Posterior vena cava (tissue), 2 donors: ENCODE results near the gene PHRF1. TPM values are rescaled to one million over a fixed set of nuclear protein-coding genes. Genes with fewer than 3 reads are reported as not detected.

Experiments
- DNase-seq: peaks from one replicate; pipeline ENCODE4 v3.0.0-alpha.2; 2020; ENCODE audit warnings: low spot score
- intact Hi-C, 2 donors: fragments of 100-400 bp; cut with DNase I; formaldehyde crosslinking; loops; one replicate each; pipeline versions ENCODE4 v1.14.1 to v1.14.2; 2022 to 2023
- total RNA-seq, 2 donors: library from RNA; stranded (reverse); fragmentation: NEBNext Ultra II Directional; extraction: Animal tissue kit (Norgen Biotek cat#: 25700); gene quantifications; one replicate each; pipeline ENCODE4 v1.2.1, GENCODE V29; 2021
- donor health status: DM: yes; HTN: yes; CAD: no.
- donor health status: DM: yes; HTN: yes; CAD: no.

Gene PHRF1
- total RNA-seq, 2 donors from 2014 or later: 18.3 to 20.8 TPM

DNA sequence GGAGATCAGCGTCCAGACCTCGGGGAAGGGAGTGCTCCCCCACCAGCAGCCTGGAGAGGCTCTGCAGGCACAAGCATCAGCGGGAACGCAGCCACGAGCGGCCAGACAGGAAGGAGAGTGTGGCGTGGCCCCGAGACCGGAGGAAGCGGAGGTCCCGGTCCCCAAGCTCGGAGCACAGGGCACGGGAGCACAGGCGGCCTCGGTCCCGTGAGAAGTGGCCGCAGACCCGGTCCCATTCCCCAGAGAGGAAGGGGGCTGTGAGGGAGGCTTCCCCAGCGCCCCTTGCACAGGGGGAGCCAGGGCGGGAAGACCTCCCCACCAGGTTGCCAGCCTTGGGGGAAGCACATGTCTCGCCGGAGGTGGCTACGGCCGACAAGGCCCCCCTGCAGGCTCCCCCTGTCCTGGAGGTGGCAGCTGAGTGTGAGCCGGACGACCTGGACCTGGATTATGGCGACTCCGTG lies 32.6 kb downstream of the PHRF1 start:
- no peak for DNase-seq
- intact Hi-C loops: no loop called here

DNA sequence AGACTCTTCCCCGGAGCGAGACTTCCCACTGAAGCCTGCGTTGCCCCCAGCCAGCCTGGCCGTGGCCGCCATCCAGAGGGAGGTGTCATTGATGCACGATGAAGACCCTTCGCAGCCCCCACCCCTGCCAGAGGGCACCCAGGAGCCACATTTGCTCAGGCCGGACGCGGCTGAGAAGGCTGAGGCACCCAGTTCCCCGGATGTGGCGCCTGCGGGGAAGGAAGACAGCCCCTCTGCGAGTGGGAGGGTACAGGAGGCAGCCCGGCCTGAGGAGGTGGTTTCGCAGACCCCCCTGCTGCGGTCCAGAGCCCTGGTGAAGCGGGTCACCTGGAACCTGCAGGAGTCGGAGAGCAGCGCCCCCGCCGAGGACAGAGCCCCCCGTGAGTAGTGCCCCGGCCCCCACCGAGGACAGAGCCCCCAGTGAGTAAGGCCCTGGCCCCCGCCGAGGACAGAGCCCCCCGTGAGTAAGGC lies 33.1 kb downstream of the PHRF1 start:
- DNase-seq: peak; percentile 81
- intact Hi-C loops: no loop called here

DNA sequence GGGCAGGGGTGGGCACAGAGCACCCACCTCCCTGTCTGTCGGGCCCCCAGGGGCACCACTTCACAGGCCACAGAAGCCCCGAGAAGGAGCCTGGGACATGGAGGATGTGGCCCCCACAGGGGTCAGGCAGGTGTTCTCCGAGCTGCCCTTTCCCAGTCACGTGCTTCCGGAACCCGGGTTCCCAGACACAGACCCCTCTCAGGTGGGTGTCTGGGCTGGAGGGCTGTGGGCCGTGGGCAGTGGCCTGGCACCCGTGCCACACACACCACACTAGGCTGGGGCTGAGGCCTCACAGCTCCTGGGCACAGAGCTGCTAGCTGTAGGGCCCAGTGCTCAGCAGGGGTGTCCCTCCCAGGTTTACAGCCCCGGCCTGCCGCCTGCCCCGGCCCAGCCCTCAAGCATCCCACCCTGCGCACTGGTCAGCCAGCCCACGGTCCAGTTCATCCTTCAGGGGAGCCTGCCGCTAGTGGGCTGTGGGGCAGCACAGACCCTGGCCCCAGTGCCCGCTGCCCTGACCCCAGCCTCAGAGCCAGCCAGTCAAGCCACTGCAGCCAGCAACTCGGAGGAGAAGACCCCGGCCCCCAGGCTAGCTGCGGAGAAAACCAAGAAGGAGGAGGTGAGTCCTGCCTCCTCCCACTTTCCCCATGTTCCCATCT lies 34.0 kb downstream of the PHRF1 start:
- DNase-seq: no peak
- intact Hi-C loops: no loop called here

DNA sequence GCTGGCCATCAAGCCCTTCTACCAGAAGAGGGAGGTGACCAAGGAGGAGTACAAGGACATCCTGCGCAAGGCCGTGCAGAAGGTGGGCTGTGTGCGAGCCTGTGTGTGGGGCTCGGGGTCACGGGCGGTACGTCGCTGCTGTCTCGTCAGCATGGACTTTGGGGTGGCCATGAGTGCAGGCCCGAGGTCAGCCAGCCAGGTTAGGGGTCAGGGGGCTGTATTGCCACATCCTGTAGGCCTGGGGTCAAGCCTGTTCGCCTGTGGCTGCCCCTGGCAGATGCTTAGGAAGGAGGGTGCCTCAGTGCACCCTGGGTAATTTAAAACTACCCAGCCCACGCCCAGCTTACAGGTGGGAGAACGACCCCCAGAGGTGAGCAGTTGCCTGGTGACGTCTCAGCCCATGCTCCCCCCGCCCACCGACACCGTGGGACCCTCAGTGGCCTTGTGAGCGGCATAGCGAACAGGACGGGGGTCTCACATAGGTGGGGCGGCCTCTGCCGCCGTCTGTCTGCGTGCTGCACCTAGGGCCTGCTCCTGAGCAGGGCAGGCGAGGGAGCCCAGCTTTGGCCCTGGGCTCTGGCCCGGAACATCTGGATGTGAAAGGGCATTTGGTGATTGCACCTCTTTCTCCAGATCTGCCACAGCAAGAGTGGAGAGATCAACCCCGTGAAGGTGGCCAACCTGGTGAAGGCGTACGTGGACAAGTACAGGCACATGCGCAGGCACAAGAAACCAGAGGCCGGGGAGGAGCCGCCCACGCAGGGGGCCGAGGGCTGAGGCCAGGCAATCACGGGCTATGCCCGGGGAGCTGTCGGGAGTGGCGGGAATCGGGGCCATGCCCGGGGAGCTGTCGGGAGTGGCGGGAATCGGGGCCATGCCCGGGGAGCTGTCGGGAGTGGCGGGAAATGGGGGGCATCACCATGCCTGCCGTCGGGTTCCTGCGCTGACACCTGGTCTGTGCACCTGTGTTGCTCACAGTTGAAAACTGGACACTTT lies 35.0 kb downstream of the PHRF1 start:
- intact Hi-C loops: no loop called here
- peak; percentile 75 for DNase-seq

DNA sequence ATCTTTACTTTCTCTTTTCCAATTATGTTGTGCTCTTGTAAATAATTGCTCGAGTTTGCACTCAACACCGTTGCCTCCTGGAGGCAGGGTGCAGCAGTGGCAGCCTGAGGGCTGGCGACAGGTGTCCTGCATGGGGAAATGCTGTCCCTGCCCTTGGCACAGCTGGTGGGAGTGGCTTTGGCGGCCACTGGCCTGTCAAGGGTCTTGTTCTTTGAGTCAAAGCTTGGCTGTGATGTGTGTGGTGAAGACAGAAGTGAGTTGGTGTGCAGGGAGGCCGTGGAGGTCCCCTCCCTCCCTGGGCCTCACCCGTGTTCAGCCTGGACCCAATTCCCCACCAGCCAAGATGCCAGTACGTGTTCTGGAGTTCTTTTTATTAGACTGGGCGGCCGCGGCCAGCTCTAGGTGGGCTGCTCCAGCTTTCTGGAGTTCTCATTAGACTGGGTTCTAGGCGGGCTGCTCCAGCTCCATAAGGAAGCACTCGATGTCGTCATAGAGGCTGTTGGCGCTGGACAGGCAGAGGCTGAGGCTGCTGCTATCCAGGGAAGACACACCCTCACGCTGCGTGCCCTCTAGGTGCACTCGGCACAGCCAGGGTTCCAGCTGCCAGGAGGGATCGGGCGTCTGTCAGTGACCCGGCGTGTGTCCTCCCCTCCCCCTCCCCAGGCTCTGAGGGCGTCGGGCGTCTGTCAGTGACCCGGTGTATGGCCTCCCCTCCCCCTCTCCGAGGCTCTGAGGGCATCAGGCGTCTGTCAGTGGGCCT lies 36.1 kb downstream of the PHRF1 start:
- intact Hi-C loops: no loop called here
- DNase-seq: peak; percentile 81

DNA sequence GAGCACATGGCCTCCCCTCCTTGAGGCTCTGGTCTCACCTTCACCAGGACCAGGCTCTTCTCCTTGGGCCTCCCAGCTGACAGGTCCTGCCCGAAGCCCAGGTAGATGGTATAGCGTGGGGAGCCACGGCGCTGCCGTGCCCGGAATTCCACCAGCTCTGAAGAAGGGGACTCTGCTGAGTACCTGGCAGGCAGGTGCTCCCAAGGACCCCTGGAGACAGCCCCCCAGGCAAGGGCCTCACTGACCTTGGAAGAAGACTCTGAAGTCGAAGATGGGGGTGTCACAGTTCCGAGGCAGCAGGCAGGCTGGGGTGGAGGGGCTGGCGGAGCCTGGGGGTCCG lies 36.7 kb downstream of the PHRF1 start:
- DNase-seq: no peak
- intact Hi-C loops: no loop called here

DNA sequence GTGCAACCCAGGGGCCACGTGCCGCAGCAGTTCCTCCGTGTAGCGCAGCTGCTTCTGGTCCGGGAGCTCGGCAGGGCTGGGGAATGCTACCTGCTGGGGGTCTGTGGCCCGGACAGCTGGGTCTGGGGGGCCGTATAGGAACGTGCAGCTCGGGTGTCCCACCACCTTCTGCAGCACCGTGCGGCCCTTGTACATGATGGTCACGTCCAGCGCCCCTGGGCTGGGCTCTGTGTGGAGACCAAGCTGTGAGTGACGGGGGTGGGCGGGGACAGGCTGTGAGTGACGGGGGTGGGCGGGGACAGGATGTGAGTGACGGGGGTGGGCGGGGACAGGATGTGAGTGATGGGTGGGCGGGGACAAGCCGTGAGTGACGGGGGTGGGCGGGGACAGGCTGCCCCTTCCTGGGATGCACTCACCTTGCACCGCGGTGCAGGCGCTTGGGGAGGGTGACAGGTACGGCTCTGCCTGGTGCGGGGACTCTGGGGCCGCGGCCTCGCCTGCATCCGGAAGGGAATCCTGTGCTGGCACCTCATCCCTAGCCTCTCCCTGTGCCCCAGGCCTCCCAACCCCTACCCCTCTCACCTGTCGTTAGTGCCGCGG lies 37.2 kb downstream of the PHRF1 start:
- DNase-seq: no peak
- intact Hi-C loops: no loop called here

DNA sequence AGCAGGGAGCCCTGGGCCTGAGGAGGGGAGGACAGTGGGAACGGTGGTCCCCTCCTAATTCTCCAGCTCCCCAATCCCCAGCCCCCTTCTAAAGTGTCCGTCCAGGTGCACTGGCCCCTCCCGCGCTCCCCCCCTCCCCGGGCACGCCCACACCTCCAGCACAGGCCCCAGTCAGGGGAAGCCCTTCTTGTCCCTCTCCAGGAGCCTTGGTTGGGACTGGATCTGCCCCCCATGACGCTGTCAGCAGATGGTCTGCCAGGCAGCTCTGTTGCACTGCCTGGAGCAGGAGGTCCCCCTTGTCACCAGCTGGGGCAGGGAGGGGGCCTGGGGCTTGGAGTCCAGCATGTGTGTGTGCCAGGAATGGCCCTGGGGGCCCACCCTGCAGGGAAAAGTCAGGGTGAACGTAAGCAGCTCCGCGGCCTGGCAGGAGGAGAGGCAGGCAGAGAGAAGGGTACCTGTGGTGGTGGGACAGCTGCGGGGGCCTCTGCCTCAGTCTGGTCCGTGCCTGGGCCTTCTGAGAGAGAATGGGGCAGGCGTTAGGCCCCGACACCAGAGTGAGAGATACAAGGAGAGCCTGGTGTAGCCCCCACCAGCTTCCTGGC lies 37.9 kb downstream of the PHRF1 start:
- no peak for DNase-seq
- intact Hi-C loops: no loop called here

DNA sequence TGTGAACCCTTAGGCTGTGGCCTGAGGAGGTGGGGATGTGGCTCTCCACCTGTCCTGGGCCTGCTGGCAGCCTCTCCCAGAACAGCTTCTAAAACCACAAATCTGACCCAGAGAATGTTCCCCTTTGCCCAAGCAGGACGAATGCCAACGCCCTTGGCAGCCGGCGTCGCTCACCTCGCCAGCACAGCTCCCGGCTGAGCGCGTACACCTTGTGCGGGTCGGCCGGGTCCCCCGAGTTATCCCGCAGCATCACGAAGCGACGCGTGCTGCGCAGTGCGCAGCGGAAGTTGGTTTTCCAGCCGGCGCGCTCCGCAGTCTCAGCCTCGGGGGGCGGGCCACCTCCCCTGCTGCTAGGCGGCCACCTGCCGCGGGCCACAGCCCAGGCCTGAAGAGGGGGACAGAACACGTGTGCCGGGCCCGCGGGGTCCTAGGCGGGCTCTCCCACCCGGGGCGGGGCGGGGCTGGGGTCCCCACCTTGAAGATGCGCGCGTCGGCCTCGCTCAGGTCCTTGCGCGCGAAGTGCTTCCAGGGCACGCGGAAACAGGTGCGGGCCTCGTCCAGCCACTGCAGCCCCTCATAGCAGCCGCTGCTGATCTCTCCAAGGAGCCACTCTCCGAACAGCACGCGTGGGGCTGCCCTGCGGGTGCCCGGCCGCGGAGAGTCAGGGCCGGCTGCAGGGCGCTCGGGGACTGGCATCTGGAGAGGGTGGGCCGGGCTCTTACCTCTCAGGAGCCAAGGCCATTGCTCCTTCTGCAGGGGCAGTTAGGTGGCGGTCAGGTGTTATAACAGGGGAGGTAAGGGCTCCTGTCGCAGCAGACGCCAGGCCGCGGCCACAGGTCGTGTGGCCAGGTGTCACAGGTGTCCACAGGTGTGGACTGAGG lies 38.6 kb downstream of the PHRF1 start:
- DNase-seq: no peak
- intact Hi-C loops: no loop called here

DNA sequence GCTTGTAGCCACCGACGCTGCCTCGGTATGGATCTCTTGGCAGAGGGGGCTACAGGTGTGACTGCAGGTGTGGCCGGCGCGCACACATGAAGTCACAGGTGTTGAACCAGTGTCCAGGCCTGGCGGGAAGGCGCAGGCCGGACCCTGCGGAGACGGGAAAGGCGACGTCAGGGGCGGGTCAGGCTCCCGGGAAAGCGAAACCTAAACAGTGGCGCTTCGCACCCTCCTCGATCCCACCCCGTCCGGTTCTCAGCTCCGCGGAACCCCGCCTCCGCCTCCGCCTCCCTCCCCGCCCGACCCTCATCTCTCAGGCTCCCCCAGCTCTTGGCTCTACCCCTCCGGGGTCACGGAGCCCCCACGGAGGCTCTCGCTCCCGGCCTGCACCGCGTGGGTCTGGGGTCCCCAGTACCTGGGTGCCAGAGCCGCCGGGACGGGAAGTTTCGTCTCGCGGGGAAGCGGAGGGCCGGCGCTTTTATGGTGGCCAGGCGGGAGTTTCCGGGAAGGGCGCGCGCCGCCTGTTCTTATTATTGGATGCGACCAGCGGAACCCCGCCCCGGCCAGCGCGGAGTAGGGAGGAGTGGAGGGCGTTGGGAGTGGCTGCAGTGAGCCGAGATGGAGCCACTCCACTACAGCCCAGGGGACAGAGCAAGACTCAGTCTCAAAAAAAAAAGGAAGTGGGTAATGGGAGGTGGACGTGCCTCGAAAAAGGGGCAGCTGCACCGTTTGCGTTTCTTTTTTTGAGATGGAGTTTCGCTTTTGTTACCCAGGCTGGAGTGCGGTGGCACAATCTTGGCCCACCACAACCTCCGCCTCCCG lies 39.4 kb downstream of the PHRF1 start, which contains the start of gene IRF7:
IRF7 (minus strand) TSS at position 447 of the 816 bp plus-strand sequence. CDS start 586 bp downstream, outside the sequence.
- peak; percentile 99 for DNase-seq
- intact Hi-C loops: no loop called here

DNA sequence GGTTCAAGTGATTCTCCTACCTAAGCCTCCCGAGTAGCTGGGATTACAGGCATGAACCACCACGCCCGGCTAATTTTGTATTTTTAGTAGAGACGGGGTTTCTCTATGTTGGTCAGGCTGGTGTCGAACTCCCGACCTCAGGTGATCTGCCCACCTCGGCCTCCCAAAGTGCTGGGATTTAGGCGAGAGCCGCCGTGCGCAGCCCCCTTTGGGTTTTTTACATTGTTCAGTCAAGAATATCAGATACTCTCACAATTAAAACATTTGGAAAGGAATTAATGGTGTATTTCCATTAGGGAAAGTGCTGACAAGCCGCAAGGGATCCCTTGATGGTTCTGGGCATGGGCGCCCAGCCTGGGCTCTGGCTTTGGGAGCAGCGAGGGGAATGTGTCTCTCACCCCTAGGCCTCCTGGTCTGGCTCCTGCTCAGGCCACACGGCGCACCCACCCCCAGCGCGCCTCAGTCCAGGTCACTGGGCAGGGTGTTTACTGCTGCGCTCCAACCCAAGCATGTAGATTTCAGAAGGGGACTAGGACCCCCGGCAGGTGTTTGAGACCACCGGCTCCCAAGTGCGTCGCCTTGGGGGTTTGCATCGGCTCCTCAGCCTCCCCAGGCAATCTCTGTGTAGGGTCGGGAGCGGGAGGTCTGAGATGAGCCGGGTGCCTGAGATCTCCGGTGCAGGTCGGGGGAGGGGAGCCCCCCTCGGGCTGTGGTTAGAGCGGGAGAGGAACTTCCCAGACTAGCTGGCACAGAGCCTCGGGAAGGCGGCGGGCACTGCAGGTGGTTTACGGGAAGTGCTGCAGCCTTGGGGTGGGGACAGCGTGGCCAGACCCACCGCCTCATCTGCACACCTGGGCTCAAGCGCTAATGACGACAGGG lies 40.3 kb downstream of the PHRF1 start:
- DNase-seq: no peak
- intact Hi-C loops: no loop called here

DNA sequence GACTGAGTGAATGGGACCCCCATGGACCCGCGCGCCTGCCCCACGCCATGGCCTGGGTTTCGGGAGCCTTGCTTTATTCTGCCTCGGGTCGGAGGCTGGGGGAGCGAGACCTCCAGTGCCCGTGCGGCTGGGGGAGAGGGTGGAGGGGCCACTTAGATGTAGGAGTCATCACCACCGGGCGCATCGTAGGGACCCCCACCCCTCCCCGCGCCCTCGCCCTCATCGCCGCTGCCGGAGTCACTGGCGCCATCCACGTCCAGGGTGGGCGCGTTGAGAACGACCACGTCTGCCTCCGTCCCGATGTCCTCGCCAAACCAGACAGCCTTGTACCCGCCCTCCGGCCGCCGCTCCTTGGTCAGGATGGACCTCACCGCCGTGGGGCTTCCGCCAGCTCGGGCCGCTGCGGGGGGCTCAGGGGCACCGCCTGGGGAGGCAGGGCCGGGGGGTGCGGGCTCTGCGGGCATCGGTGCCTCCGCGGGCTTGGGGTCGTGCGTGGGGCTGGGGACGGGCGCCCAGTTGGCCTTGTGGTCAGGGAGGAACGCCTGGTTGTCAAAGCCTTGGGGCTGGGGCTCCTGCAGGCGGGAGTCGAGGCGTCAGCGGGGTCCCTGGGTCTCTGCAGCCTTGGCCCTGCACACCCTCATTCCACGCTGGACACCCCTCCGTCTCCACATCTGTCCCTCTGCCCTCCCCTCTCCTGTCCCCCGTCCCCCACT lies 41.1 kb downstream of the PHRF1 start:
- DNase-seq: no peak
- intact Hi-C loops: no loop called here

DNA sequence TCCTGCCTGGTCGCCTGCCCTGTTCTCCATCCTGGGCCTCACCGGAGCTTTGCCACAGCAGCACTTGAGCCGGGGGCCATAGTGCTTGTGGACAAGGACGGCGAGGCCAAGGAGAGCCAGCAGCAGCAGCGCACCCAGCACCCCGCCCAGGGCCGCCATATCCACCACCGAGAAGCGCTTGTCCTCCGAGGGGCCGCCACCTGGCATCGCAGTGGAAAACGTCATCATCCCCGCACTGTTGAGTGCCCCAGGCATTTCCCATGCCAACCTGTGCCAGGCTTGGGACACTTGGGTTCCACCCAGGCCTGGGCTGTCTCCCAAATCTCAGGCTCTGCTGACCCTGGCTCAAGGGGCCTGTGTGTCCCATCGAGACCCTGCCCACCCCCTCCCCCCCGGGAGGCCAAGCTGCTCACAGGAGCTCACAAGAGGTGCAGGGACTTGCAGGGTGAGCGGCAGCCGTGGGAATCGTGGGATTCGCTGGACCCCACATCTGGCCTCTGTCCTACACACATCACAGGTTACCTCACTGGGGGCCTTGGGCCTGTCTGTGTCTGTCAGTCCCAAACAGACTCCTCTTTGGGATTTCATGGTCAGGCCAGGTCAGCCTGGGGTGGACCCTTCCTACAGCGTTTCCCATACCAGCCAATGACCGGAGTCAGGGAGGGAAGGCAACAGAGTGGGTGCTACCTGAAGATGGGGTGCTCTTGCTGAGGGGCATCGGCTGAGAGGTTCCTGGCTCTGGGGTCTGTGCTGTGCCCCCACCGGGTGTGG lies 41.8 kb downstream of the PHRF1 start:
- DNase-seq: no peak
- intact Hi-C loops: no loop called here

DNA sequence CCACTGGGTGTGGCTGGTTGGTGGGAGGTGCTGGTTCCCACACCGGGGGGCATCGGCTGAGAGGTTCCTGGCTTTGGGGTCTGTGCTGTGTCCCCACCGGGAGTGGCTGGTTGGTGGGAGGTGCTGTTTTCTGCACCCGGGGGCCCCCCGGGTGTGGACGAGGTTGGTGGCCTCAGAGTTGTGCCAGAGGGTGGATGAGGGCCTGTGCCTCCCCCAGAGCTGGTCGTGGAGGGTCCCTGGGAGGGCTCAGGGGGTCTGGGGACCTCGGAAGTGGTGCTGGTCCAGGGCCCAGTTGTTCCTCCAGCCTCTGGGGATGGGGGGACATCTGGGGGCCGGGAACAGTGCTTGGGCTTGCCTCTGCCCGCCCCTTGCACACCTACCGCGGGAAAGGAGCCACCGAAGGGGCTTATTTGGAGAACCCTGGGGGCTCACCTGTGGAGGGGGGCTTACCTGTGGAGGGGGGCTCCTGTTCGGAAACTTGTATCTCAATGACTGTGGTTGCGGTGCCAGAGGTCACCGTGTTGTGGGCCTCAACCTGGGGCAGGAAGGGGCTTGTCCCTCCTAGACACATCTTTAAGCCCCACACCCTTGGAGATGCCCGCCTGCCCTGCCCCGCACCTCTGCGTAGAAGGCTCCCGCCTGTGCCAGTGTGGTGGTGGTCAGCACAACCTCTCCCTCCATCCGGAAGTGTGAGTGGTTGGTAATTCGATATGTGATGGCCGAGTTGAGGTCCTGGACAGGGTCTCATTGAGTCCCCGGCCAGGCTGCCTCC lies 42.8 kb downstream of the PHRF1 start:
- no peak for DNase-seq
- intact Hi-C loops: no loop called here
